Measurements from ENCODE around the gene LRCOL1.

- TF ChIP-seq POLR2A (IDR thresholded peaks at IDR 0.05; ENCODE audit: low read depth, low read length) (no peak), POLR2AphosphoS5 (IDR thresholded peaks at IDR 0.05; ENCODE audit: low read depth, low read length) (no peak), TAF1 (IDR thresholded peaks at IDR 0.05; ENCODE audit: borderline replicate concordance, low read depth, low read length) (no peak)
Measured at GRCh38 chr12:132582058-132582420, 28.3 kb downstream of the LRCOL1 start.
